OCI-LY7 (cell line): ENCODE measurements around the gene NACA. TPM values are rescaled to one million over a fixed set of nuclear protein-coding genes. Genes with fewer than 3 reads are reported as not detected.
A peak's percentile ranks its signal among the peaks of the same experiment; 100 is the strongest.
"Not testable (repeated sequence)": the region's sequence is repeated elsewhere in the genome, so short reads cannot be mapped to it uniquely, and the experiment has no call there.

Experiments used
- BruUV-seq: library from RNA; stranded (reverse); fragments of 400-500 nt; replicated peaks from 2 replicates; lab custom pipeline; 2021; lab: Mats Ljungman, UMichigan
- CTCF ChIA-PET: fragments of 300-600 bp; sonication (Branson Sonifier 250); formaldehyde crosslinking; loops from one replicate; lab custom pipeline; 2022; ENCODE audit warnings: antibody characterized with exemption; ENCODE audit not compliant: unreplicated experiment; lab: Charles Lee
- POLR2A ChIA-PET: fragments of 300-600 bp; sonication (Branson Sonifier 250); formaldehyde crosslinking; loops from one replicate; lab custom pipeline; 2022; ENCODE audit warnings: antibody characterized with exemption; lab: Charles Lee
- DNase-seq: peaks from one replicate; pipeline ENCODE4 v3.0.0-alpha.2; 2015; ENCODE audit warnings: low spot score
- H2AFZ ChIP-seq: fragments of 200-600 bp; sonication (generic), shearing (Covaris generic); 2 replicates; pipeline ENCODE4 v1.6.1; 2014; ENCODE audit warnings: mild to moderate bottlenecking, antibody characterized with exemption, low read length, moderate library complexity
- H3K27ac ChIP-seq: fragments of 200-600 bp; sonication (generic); 2 replicates; pipeline ENCODE4 v1.5.1; 2014; ENCODE audit warnings: mixed run types, low read depth, mild to moderate bottlenecking, moderate library complexity, low read length, inconsistent platforms; ENCODE audit not compliant: poor library complexity, severe bottlenecking
- H3K36me3 ChIP-seq: fragments of 200-600 bp; sonication (generic); 2 replicates; pipeline ENCODE4 v1.6.1; 2014; ENCODE audit warnings: mild to moderate bottlenecking, antibody characterized with exemption, low read length, moderate library complexity, mixed read lengths; ENCODE audit not compliant: insufficient read depth
- H3K4me1 ChIP-seq: fragments of 200-600 bp; sonication (generic); 2 replicates; pipeline ENCODE4 v1.5.1; 2014; ENCODE audit warnings: mild to moderate bottlenecking, low read length; ENCODE audit not compliant: insufficient read depth, poor library complexity, severe bottlenecking
- H3K4me2 ChIP-seq: fragments of 200-600 bp; sonication (generic); 2 replicates; pipeline ENCODE4 v1.6.1; 2014; ENCODE audit warnings: mild to moderate bottlenecking, low read length
- H3K4me3 ChIP-seq: fragments of 200-600 bp; sonication (generic); 2 replicates; pipeline ENCODE4 v1.5.1; 2014; ENCODE audit warnings: mild to moderate bottlenecking, low read depth, low read length; ENCODE audit not compliant: poor library complexity, severe bottlenecking
- H3K79me2 ChIP-seq: fragments of 200-600 bp; sonication (generic); 2 replicates; pipeline ENCODE4 v1.6.1; 2016; ENCODE audit warnings: low read depth, mild to moderate bottlenecking, low read length, moderate library complexity, mixed read lengths; ENCODE audit not compliant: insufficient read depth
- H3K9me2 ChIP-seq: fragments of 200-600 bp; sonication (generic); 2 replicates; pipeline ENCODE4 v1.6.1; 2016; ENCODE audit warnings: mild to moderate bottlenecking, low read length, mixed read lengths; ENCODE audit not compliant: insufficient read depth
- H3K9me3 ChIP-seq: fragments of 200-600 bp; sonication (generic); 2 replicates; pipeline ENCODE4 v1.6.1; 2014; ENCODE audit warnings: mild to moderate bottlenecking, mixed run types, low read length, mixed read lengths
- H4K20me1 ChIP-seq: fragments of 200-600 bp; sonication (generic); 2 replicates; pipeline ENCODE4 v1.6.1; 2014; ENCODE audit warnings: mild to moderate bottlenecking, antibody characterized with exemption, low read length, moderate library complexity, mixed read lengths; ENCODE audit not compliant: insufficient read depth
- EZH2phosphoT487 ChIP-seq: fragments of 200-600 bp; sonication (generic); IDR thresholded peaks from 2 replicates; pipeline ENCODE4 v1.6.1; 2018; ENCODE audit warnings: low read depth, borderline replicate concordance, mild to moderate bottlenecking, mixed run types, antibody characterized with exemption, low read length, moderate library complexity, mixed read lengths
- intact Hi-C: fragments of 100-400 bp; cut with micrococcal nuclease; formaldehyde crosslinking; loops from one replicate; pipeline ENCODE4 v1.10.0; 2022; ENCODE audit not compliant: unreplicated experiment
- total RNA-seq, 2 experiments: library from RNA; depleted of rRNA in 1 of 2; stranded (reverse); fragments of >200 nt in 1 of 2; shearing (Covaris generic) in 1 of 2; gene quantifications; 2 replicates each; pipeline ENCODE4 v1.2.3, GENCODE V29; 2014 to 2022
- TF ChIP-seq, protein P1 (sequence below): fragments of 200-600 bp; sonication (generic); conservative IDR thresholded peaks from 2 replicates; pipeline ENCODE4 v1.5.1; 2014; ENCODE audit warnings: mild to moderate bottlenecking, antibody characterized with exemption, low read length, moderate library complexity, mixed read lengths

Gene NACA
- total RNA-seq, 2 experiments from 2014 or later: 892 to 1,723 TPM

GRCh38 chr12:56749359-56749758 is 24.3 kb upstream of the NACA start:
- Histone ChIP-seq H3K4me1 (peaks cover 25% of the 10 kb centered on the region), H3K79me2 (peaks cover 29% of the 10 kb centered on the region), H3K9me2 (no peaks in the 10 kb centered on the region), H2AFZ (peak overlapping the region; percentile 20; the same call in 1 of the 2 replicates), H3K4me3 (peak overlapping the region; percentile 76), H4K20me1 (no peaks in the 10 kb centered on the region), H3K9me3 (no peaks in the 10 kb centered on the region), H3K4me2 (peak overlapping the region; percentile 90), H3K36me3 (peaks cover 44% of the 10 kb centered on the region), H3K27ac (peak overlapping the region; percentile 68)
- intact Hi-C loops: no loop called here
- DNase-seq: peak; percentile 30
- ChIA-PET POLR2A (interaction anchor here (0.5 to 1.7 kb wide), 4 partner anchors 24 to 622 kb away, joined by 3 to 8 read pairs (median 5); no protein-coding TSS in a partner anchor), CTCF (no interaction called here)
- TF ChIP-seq, protein P1, sequence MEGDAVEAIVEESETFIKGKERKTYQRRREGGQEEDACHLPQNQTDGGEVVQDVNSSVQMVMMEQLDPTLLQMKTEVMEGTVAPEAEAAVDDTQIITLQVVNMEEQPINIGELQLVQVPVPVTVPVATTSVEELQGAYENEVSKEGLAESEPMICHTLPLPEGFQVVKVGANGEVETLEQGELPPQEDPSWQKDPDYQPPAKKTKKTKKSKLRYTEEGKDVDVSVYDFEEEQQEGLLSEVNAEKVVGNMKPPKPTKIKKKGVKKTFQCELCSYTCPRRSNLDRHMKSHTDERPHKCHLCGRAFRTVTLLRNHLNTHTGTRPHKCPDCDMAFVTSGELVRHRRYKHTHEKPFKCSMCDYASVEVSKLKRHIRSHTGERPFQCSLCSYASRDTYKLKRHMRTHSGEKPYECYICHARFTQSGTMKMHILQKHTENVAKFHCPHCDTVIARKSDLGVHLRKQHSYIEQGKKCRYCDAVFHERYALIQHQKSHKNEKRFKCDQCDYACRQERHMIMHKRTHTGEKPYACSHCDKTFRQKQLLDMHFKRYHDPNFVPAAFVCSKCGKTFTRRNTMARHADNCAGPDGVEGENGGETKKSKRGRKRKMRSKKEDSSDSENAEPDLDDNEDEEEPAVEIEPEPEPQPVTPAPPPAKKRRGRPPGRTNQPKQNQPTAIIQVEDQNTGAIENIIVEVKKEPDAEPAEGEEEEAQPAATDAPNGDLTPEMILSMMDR: no peak
- TF ChIP-seq EZH2phosphoT487: no peak
- no TSS peak for BruUV-seq

DNA sequence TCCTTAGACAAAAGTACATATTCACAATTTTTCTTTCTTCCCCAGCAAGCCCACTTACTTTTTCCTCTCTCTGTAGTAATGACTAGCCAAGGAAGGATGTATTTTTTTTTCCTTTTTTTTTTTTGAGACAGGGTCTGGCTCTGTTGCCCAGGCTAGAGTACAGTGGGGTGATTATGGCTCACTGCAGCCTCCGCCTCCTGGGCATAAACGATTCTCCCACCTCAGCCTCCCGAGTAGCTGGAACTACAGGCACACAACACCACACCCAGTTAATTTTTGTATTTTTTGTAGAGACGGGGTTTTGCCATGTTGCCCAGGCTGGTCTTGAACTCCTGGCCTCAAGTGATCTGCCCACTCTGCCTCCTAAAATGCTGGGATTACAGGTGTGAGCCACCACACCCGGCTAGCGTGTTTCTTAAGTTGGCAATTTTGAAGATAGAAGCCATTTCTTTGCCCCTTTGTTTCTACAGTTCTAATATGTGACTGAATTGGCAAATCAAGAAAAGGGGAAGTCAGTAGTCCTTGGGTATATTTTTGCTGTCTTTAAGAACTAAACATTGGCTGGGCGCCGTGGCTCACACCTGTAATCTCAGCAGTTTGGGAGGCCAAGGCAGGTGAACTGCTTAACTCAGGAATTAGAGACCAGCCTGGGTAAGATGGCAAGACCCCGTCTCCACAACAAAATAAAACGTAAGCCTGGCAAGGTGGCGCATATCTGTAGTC is 3.2 kb upstream of the NACA start:
- DNase-seq: no peak
- intact Hi-C loops: no loop called here
- Histone ChIP-seq H3K4me2 (no peak overlapping the region), H3K9me2 (no peaks in the 10 kb centered on the region), H3K9me3 (no peaks in the 10 kb centered on the region), H3K4me1 (peaks cover 11% of the 10 kb centered on the region), H2AFZ (no peak overlapping the region), H4K20me1 (peaks cover 9% of the 10 kb centered on the region; the same call in 1 of the 2 replicates), H3K79me2 (peaks cover 23% of the 10 kb centered on the region), H3K36me3 (peaks cover 75% of the 10 kb centered on the region), H3K27ac (no peak overlapping the region), H3K4me3 (no peak overlapping the region)
- TF ChIP-seq EZH2phosphoT487: no peak
- TF ChIP-seq, protein P1: no peak
- POLR2A ChIA-PET: interaction anchor here (0.6 to 1.3 kb wide), 4 partner anchors 10 to 1114 kb away, joined by 3 to 5 read pairs (median 4); no protein-coding TSS in a partner anchor
- no TSS peak for BruUV-seq
- CTCF ChIA-PET: no interaction called here

- H3K9me3 ChIP-seq, CTCF ChIA-PET, DNase-seq, H3K9me2 ChIP-seq, intact Hi-C loops, BruUV-seq: not testable (repeated sequence)
- POLR2A ChIA-PET: interaction anchor here (0.6 to 2.9 kb wide), 9 partner anchors 10 to 703 kb away, joined by 3 to 10 read pairs (median 3); partner anchors contain the start of gene PTGES3
- Histone ChIP-seq H3K79me2 (peaks cover 44% of the 10 kb centered on the region), H3K4me1 (peaks cover 31% of the 10 kb centered on the region), H3K4me3 (peak overlapping the region; percentile 93), H3K4me2 (peak overlapping the region; percentile 83), H3K36me3 (peaks cover 78% of the 10 kb centered on the region), H2AFZ (peak overlapping the region; percentile 81), H4K20me1 (peaks cover 30% of the 10 kb centered on the region), H3K27ac (peak overlapping the region; percentile 91)
These were observed 1.1 kb upstream of the NACA start for GRCh38 chr12:56726196-56726675.
